Measurements from ENCODE around the gene SHROOM3.

DNA sequence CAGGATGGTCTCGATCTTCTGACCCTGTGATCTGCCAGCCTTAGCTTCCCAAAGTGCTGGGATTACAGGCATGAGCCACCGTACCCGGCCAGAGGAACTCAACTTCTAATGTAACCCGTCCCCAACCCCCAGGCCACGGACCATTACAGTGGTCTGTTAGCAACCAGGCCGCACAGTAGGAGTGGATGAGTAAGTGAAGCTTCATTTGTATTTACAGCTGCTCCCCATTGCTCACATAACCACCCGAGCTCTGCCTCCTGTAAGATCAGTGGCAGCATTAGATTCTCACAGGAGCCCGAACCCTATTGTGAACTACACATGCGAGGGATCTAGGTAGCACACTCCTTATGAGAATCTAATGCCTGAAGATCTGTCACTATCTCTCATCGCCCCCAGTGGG, 119.6 kb downstream of the SHROOM3 start:
- TF ChIP-seq, protein P1, sequence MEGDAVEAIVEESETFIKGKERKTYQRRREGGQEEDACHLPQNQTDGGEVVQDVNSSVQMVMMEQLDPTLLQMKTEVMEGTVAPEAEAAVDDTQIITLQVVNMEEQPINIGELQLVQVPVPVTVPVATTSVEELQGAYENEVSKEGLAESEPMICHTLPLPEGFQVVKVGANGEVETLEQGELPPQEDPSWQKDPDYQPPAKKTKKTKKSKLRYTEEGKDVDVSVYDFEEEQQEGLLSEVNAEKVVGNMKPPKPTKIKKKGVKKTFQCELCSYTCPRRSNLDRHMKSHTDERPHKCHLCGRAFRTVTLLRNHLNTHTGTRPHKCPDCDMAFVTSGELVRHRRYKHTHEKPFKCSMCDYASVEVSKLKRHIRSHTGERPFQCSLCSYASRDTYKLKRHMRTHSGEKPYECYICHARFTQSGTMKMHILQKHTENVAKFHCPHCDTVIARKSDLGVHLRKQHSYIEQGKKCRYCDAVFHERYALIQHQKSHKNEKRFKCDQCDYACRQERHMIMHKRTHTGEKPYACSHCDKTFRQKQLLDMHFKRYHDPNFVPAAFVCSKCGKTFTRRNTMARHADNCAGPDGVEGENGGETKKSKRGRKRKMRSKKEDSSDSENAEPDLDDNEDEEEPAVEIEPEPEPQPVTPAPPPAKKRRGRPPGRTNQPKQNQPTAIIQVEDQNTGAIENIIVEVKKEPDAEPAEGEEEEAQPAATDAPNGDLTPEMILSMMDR (IDR thresholded peaks at IDR 0.05): no peak
- TF ChIP-seq POLR2A (IDR thresholded peaks at IDR 0.05) (no peak), EP300 (IDR thresholded peaks at IDR 0.05) (no peak)
